ENCODE results near the gene UTP25. TPM values are rescaled to one million over a fixed set of nuclear protein-coding genes. Genes with fewer than 3 reads are reported as not detected.

Gene UTP25
- total RNA-seq, 1 experiment from 2014 or later: 14.3 TPM

DNA sequence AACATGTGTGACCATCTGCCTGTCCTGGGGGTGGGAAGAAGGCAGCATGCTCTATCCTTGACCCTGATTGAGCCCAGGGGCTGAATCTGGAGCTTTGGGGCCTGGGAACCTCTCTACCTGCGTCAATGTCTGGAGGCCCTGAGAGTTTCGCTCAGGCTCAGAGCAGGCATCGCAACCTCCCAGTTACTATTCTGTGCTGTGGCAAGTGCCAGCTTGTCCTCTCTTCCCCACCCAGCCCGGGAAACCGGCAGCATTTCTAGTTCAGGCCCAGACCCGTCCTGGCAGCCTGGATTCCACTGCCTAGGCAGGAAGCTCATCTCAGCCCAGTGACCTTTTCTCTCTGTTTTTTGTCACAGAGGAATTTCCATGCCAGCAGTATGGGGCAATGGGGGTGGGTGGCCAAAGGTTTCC is 11.8 kb upstream of the UTP25 start:
- intact Hi-C loops (cut with micrococcal nuclease): no loop called here
- ChIA-PET POLR2A (ENCODE audit: unreplicated experiment) (no interaction called here), CTCF (no interaction called here)
- Histone ChIP-seq H4K20me1 (ENCODE audit: low read length) (no peaks in the 10 kb centered on the region), H3K4me3 (ENCODE audit: low read length) (no peak overlapping the region), H2AFZ (ENCODE audit: low read length) (no peak overlapping the region), H3K27me3 (ENCODE audit: low read length) (no peaks in the 10 kb centered on the region), H3K79me2 (ENCODE audit: low read length) (no peaks in the 10 kb centered on the region), H3F3A (ENCODE audit: low read length, unreplicated experiment) (no peaks in the 10 kb centered on the region), H3K9me2 (replicated peaks; ENCODE audit: low read length) (no peaks in the 10 kb centered on the region), H3K36me3 (ENCODE audit: low read depth, low read length) (no peaks in the 10 kb centered on the region), H3K9ac (ENCODE audit: low read length) (no peak overlapping the region), H3K27ac (ENCODE audit: low read length) (no peak overlapping the region), H3K9me3 (ENCODE audit: low read length) (no peaks in the 10 kb centered on the region), H3K4me1 (ENCODE audit: insufficient read depth, low read length) (peaks cover 5% of the 10 kb centered on the region), H3K4me2 (ENCODE audit: low read length) (no peak overlapping the region)
- no TSS peak for BruUV-seq (replicated peaks)
- no peak for DNase-seq
- TF ChIP-seq EZH2phosphoT487 (IDR thresholded peaks at IDR 0.05; ENCODE audit: borderline replicate concordance, low read length): no peak
- TF ChIP-seq EZH2 (IDR thresholded peaks at IDR 0.05; ENCODE audit: low read length, unreplicated experiment): no peak
- TF ChIP-seq, protein P1, sequence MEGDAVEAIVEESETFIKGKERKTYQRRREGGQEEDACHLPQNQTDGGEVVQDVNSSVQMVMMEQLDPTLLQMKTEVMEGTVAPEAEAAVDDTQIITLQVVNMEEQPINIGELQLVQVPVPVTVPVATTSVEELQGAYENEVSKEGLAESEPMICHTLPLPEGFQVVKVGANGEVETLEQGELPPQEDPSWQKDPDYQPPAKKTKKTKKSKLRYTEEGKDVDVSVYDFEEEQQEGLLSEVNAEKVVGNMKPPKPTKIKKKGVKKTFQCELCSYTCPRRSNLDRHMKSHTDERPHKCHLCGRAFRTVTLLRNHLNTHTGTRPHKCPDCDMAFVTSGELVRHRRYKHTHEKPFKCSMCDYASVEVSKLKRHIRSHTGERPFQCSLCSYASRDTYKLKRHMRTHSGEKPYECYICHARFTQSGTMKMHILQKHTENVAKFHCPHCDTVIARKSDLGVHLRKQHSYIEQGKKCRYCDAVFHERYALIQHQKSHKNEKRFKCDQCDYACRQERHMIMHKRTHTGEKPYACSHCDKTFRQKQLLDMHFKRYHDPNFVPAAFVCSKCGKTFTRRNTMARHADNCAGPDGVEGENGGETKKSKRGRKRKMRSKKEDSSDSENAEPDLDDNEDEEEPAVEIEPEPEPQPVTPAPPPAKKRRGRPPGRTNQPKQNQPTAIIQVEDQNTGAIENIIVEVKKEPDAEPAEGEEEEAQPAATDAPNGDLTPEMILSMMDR (conservative IDR thresholded peaks at IDR 0.05; ENCODE audit: low read depth, low read length): no peak
- no peak for ATAC-seq

DNA sequence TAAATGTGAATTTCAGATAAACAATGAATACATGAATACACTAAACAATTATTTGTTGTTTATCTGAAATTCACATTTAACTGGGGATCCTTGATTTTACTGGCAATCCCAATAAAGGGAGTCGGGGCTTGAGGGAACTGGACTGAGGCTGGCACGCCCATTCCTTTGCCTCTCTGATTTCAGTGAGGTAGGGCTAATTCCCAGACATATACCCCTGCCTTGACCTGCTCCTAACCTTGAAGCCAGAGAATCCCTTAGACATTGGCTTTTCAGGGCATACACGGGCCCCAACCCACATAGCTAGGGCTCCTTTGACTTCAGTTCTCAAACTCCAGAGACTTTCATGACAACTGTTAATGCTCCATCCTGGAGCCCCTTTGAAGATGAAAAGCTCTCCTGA is 10.8 kb upstream of the UTP25 start:
- CTCF ChIA-PET: no interaction called here
- no peaks in the 10 kb centered on the region for H3K27me3 ChIP-seq (ENCODE audit: low read length)
- ATAC-seq: no peak
- H3K4me2 ChIP-seq (ENCODE audit: low read length): no peak overlapping the region
- H3K9ac ChIP-seq (ENCODE audit: low read length): no peak overlapping the region
- H4K20me1 ChIP-seq (ENCODE audit: low read length): no peaks in the 10 kb centered on the region
- H3K36me3 ChIP-seq (ENCODE audit: low read depth, low read length): no peaks in the 10 kb centered on the region
- intact Hi-C loops (cut with micrococcal nuclease): no loop called here
- no peak overlapping the region for H2AFZ ChIP-seq (ENCODE audit: low read length)
- H3K79me2 ChIP-seq (ENCODE audit: low read length): no peaks in the 10 kb centered on the region
- POLR2A ChIA-PET (ENCODE audit: unreplicated experiment): no interaction called here
- no peak overlapping the region for H3K4me3 ChIP-seq (ENCODE audit: low read length)
- no peaks in the 10 kb centered on the region for H3K9me3 ChIP-seq (ENCODE audit: low read length)
- no TSS peak for BruUV-seq (replicated peaks)
- H3F3A ChIP-seq (ENCODE audit: low read length, unreplicated experiment): no peaks in the 10 kb centered on the region
- no peak for TF ChIP-seq EZH2 (IDR thresholded peaks at IDR 0.05; ENCODE audit: low read length, unreplicated experiment)
- no peak for DNase-seq
- peaks cover 5% of the 10 kb centered on the region for H3K4me1 ChIP-seq (ENCODE audit: insufficient read depth, low read length)
- no peak overlapping the region for H3K27ac ChIP-seq (ENCODE audit: low read length)
- H3K9me2 ChIP-seq (replicated peaks; ENCODE audit: low read length): no peaks in the 10 kb centered on the region

DNA sequence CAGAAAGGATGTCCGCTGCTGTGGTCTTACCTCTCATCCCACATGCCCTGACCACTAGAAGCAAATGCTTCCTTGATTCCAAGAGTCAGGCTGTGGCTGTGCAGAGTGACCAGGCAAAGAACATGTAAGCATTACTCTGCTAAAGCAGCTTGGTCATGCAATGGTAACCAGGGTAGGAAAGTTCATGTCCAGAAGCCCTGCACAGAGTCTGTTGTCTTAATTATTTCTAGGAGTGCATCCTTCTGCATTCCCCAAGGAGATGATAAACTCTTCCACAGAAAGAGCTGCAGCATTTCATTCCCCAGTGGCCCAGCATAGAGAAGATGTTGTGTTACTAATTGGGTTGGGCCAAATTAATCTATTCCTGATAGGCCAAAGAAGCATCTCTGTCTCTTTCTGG is 10.1 kb upstream of the UTP25 start:
- ATAC-seq (no peak), DNase-seq (no peak)
- Histone ChIP-seq H3K4me2 (ENCODE audit: low read length) (no peak overlapping the region), H4K20me1 (ENCODE audit: low read length) (no peaks in the 10 kb centered on the region), H3K27me3 (ENCODE audit: low read length) (no peaks in the 10 kb centered on the region), H3K9me3 (ENCODE audit: low read length) (no peaks in the 10 kb centered on the region), H3F3A (ENCODE audit: low read length, unreplicated experiment) (no peaks in the 10 kb centered on the region), H3K27ac (ENCODE audit: low read length) (no peak overlapping the region), H3K9ac (ENCODE audit: low read length) (no peak overlapping the region), H3K4me1 (ENCODE audit: insufficient read depth, low read length) (peaks cover 9% of the 10 kb centered on the region), H3K9me2 (replicated peaks; ENCODE audit: low read length) (no peaks in the 10 kb centered on the region), H3K4me3 (ENCODE audit: low read length) (no peak overlapping the region), H2AFZ (ENCODE audit: low read length) (no peak overlapping the region), H3K79me2 (ENCODE audit: low read length) (no peaks in the 10 kb centered on the region), H3K36me3 (ENCODE audit: low read depth, low read length) (no peaks in the 10 kb centered on the region)
- ChIA-PET CTCF (no interaction called here), POLR2A (ENCODE audit: unreplicated experiment) (interaction anchor here (0.6 kb wide), 1 partner anchor 27 kb away, joined by 4 read pairs; no protein-coding TSS in a partner anchor)
- no TSS peak for BruUV-seq (replicated peaks)
- TF ChIP-seq, protein P1 (conservative IDR thresholded peaks at IDR 0.05; ENCODE audit: low read depth, low read length): no peak
- TF ChIP-seq EZH2 (IDR thresholded peaks at IDR 0.05; ENCODE audit: low read length, unreplicated experiment): no peak
- no peak for TF ChIP-seq EZH2phosphoT487 (IDR thresholded peaks at IDR 0.05; ENCODE audit: borderline replicate concordance, low read length)
- intact Hi-C loops (cut with micrococcal nuclease): no loop called here
